Measurements from ENCODE around the gene ROR2.
"Not testable (repeated sequence)": the region's sequence is repeated elsewhere in the genome, so short reads cannot be mapped to it uniquely, and the experiment has no call there.

ROR2 gene

DNA sequence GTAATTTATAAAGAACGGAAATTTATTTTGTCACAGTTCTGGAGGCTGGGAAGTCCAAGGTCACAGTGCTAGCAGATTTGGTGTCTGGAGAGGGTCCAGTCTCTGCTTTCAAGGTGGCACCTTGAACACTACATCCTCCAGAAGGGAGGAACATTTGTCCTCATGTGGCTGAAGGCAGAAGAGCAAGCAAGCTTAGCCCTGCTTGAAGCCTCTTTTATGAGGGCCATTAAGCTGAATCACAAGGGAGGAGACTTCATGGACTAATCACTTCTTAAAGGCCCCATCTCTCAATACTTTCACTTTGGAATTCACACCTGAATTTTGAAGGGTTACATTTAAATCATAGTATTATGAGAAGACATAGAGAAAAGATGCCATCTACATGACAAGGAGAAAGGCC lies 311.0 kb downstream of the ROR2 start:
- H3K4me2 ChIP-seq (ENCODE audit: low read depth, low read length, poor library complexity, severe bottlenecking) = no peak overlapping the region
- H3K9ac ChIP-seq (ENCODE audit: low read depth, low read length, poor library complexity, severe bottlenecking) = no peak overlapping the region
- H3K4me3 ChIP-seq (ENCODE audit: low read length, poor library complexity, severe bottlenecking) = no peak overlapping the region
- no peaks in the 10 kb centered on the region for H3K27me3 ChIP-seq (ENCODE audit: insufficient read depth, low read length, poor library complexity, severe bottlenecking)
- H4K20me1 ChIP-seq (ENCODE audit: insufficient read depth, low read length, poor library complexity, severe bottlenecking) = no peaks in the 10 kb centered on the region
- H3K79me2 ChIP-seq (ENCODE audit: insufficient read depth, low read length) = no peaks in the 10 kb centered on the region
- TF ChIP-seq EZH2phosphoT487 (IDR thresholded peaks at IDR 0.05; ENCODE audit: borderline replicate concordance) = no peak
- TF ChIP-seq, protein P1, sequence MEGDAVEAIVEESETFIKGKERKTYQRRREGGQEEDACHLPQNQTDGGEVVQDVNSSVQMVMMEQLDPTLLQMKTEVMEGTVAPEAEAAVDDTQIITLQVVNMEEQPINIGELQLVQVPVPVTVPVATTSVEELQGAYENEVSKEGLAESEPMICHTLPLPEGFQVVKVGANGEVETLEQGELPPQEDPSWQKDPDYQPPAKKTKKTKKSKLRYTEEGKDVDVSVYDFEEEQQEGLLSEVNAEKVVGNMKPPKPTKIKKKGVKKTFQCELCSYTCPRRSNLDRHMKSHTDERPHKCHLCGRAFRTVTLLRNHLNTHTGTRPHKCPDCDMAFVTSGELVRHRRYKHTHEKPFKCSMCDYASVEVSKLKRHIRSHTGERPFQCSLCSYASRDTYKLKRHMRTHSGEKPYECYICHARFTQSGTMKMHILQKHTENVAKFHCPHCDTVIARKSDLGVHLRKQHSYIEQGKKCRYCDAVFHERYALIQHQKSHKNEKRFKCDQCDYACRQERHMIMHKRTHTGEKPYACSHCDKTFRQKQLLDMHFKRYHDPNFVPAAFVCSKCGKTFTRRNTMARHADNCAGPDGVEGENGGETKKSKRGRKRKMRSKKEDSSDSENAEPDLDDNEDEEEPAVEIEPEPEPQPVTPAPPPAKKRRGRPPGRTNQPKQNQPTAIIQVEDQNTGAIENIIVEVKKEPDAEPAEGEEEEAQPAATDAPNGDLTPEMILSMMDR (conservative IDR thresholded peaks at IDR 0.05; ENCODE audit: low read length) = no peak
- no peaks in the 10 kb centered on the region for H3F3A ChIP-seq (ENCODE audit: low read depth)
- no peaks in the 10 kb centered on the region for H3K36me3 ChIP-seq (ENCODE audit: insufficient read depth, low read length)
- H3K9me2 ChIP-seq (replicated peaks; ENCODE audit: low read depth, low read length) = no peaks in the 10 kb centered on the region
- no peaks in the 10 kb centered on the region for H3K9me3 ChIP-seq (ENCODE audit: insufficient read depth, low read depth, low read length)
- no peaks in the 10 kb centered on the region for H3K4me1 ChIP-seq (ENCODE audit: insufficient read depth, low read length, poor library complexity, severe bottlenecking)
- H2AFZ ChIP-seq (ENCODE audit: low read length) = no peak overlapping the region

DNA sequence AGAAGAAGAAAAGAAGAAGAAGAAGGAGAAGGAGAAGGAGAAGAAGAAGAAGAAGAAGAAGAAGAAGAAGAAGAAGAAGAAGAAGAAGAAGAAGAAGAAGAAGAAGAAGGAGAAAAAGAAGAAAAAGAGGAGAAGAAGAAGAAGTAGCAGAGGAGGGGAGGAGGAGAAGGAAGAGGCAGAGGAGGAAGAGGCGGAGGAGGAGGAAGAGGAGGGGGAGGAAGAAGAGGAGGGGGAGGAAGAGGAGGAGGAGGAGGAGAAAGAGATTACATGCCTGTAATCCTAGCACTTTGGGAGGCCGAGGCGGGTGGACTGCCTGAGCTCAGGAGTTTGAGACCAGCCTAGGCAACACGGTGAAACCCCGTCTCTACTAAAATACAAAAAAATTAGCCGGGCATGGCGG lies 315.2 kb downstream of the ROR2 start:
- H3K4me1 ChIP-seq (ENCODE audit: insufficient read depth, low read length, poor library complexity, severe bottlenecking); H3K9me2 ChIP-seq (replicated peaks; ENCODE audit: low read depth, low read length); H3K36me3 ChIP-seq (ENCODE audit: insufficient read depth, low read length); H3K9ac ChIP-seq (ENCODE audit: low read depth, low read length, poor library complexity, severe bottlenecking); H4K20me1 ChIP-seq (ENCODE audit: insufficient read depth, low read length, poor library complexity, severe bottlenecking); H3F3A ChIP-seq (ENCODE audit: low read depth); H3K9me3 ChIP-seq (ENCODE audit: insufficient read depth, low read depth, low read length); H3K4me3 ChIP-seq (ENCODE audit: low read length, poor library complexity, severe bottlenecking); H3K4me2 ChIP-seq (ENCODE audit: low read depth, low read length, poor library complexity, severe bottlenecking); H3K79me2 ChIP-seq (ENCODE audit: insufficient read depth, low read length); H2AFZ ChIP-seq (ENCODE audit: low read length); H3K27me3 ChIP-seq (ENCODE audit: insufficient read depth, low read length, poor library complexity, severe bottlenecking): not testable (repeated sequence)

DNA sequence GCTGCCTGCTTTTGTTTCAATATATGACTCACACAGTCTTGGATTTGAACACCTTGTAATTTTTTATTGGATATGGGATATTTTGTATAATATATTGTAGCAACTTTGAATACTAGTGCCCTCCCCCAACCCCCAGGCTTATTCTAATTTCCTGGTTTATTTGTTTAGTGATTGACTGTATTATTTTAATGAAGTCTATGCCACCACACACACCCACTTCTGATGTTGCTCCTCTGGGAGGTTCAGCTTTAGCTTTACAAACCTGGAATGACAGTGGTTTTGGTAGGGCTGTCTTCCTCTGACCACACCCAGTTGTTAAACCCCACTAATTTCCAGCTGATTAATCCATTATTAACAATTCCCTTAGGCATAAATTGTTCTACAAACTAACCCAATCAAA lies 320.3 kb downstream of the ROR2 start:
- Histone ChIP-seq H3K79me2 (ENCODE audit: insufficient read depth, low read length) (no peaks in the 10 kb centered on the region), H3K36me3 (ENCODE audit: insufficient read depth, low read length) (no peaks in the 10 kb centered on the region), H3F3A (ENCODE audit: low read depth) (no peaks in the 10 kb centered on the region), H4K20me1 (ENCODE audit: insufficient read depth, low read length, poor library complexity, severe bottlenecking) (no peaks in the 10 kb centered on the region), H3K9me3 (ENCODE audit: insufficient read depth, low read depth, low read length) (0 out of 2 replicates have a peak, but pooled peaks cover 6% of the 10 kb centered on the region), H3K4me2 (ENCODE audit: low read depth, low read length, poor library complexity, severe bottlenecking) (no peak overlapping the region), H3K27me3 (ENCODE audit: insufficient read depth, low read length, poor library complexity, severe bottlenecking) (no peaks in the 10 kb centered on the region), H3K9me2 (replicated peaks; ENCODE audit: low read depth, low read length) (no peaks in the 10 kb centered on the region), H3K4me3 (ENCODE audit: low read length, poor library complexity, severe bottlenecking) (no peak overlapping the region), H3K9ac (ENCODE audit: low read depth, low read length, poor library complexity, severe bottlenecking) (no peak overlapping the region), H3K4me1 (ENCODE audit: insufficient read depth, low read length, poor library complexity, severe bottlenecking) (no peaks in the 10 kb centered on the region), H2AFZ (ENCODE audit: low read length) (no peak overlapping the region)
- TF ChIP-seq, protein P1 (conservative IDR thresholded peaks at IDR 0.05; ENCODE audit: low read length) = no peak
- no peak for TF ChIP-seq EZH2phosphoT487 (IDR thresholded peaks at IDR 0.05; ENCODE audit: borderline replicate concordance)

DNA sequence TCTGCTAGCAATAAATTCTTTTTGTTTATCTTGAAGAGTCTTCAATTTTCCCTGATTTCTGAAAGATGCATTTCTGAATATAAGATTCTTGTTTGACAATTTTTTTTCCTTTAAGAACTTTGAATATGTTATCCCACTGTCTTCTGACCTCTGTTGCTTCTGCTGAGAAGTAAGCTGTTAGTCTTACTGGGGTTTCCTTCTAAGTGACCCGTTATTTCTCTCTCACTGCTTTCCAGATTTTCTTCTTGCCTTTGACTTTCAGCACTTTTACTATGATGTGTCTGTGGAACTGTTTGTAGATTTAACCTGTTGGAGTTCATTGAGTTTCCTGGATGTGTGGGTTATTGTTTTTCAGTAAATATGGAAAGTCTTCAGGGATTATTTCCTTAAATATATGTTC lies 321.1 kb downstream of the ROR2 start:
- Histone ChIP-seq H3K4me3 (ENCODE audit: low read length, poor library complexity, severe bottlenecking) (no peak overlapping the region), H3K4me1 (ENCODE audit: insufficient read depth, low read length, poor library complexity, severe bottlenecking) (no peaks in the 10 kb centered on the region), H2AFZ (ENCODE audit: low read length) (no peak overlapping the region)

More for the DNA sequence above, 321.1 kb downstream of the ROR2 start:
- no peaks in the 10 kb centered on the region for H4K20me1 ChIP-seq (ENCODE audit: insufficient read depth, low read length, poor library complexity, severe bottlenecking)
- no peaks in the 10 kb centered on the region for H3K36me3 ChIP-seq (ENCODE audit: insufficient read depth, low read length)
- TF ChIP-seq, protein P1 (conservative IDR thresholded peaks at IDR 0.05; ENCODE audit: low read length) = no peak
- TF ChIP-seq EZH2phosphoT487 (IDR thresholded peaks at IDR 0.05; ENCODE audit: borderline replicate concordance) = no peak
- no peak overlapping the region for H3K4me2 ChIP-seq (ENCODE audit: low read depth, low read length, poor library complexity, severe bottlenecking)
- H3K79me2 ChIP-seq (ENCODE audit: insufficient read depth, low read length) = no peaks in the 10 kb centered on the region
- H3F3A ChIP-seq (ENCODE audit: low read depth) = no peaks in the 10 kb centered on the region
- no peak overlapping the region for H3K9ac ChIP-seq (ENCODE audit: low read depth, low read length, poor library complexity, severe bottlenecking)
- H3K27me3 ChIP-seq (ENCODE audit: insufficient read depth, low read length, poor library complexity, severe bottlenecking) = no peaks in the 10 kb centered on the region
- H3K9me3 ChIP-seq (ENCODE audit: insufficient read depth, low read depth, low read length) = 0 out of 2 replicates have a peak, but pooled peaks cover 6% of the 10 kb centered on the region
- H3K9me2 ChIP-seq (replicated peaks; ENCODE audit: low read depth, low read length) = no peaks in the 10 kb centered on the region
